ENCODE results near the gene NFX1. TPM values are rescaled to one million over a fixed set of nuclear protein-coding genes. Genes with fewer than 3 reads are reported as not detected.

The NFX1 gene
- polyA plus RNA-seq, 3 donors from 2014 or later = 8.8 to 27.0 (median 11.8) TPM

DNA sequence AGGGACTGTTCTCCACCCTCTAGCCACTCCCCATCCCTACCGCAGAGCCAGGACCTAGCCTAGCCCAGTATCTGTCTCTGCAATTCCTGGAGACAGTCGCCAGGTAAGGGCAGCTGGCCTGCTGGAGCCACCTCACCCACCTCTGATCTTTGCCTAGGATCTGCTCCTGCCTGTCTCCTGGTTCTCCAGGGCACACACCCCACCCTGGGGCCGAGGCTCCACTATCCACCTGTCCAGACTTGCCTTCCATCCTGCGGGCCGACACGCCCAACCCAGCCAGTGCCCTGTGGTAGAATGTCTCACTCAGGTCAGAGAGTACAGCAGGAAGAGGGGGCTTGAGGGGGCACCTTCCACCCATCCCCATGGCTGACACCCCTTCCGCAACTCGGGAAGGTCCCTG is 127.8 kb downstream of the NFX1 start:
- peaks cover 5 to 19% of the 10 kb centered on the region in 2 donors for H3K4me1 Mint-ChIP-seq
- H3K27me3 Mint-ChIP-seq (ENCODE audit: low read depth in 3 of 3) = peaks cover 0 to 13% (median 0%) of the 10 kb centered on the region in 3 donors
- no peaks in the 10 kb centered on the region for H3K9me3 Mint-ChIP-seq
- DNase-seq = no peak
- H3K4me3 Mint-ChIP-seq = no peak overlapping the region
- no peaks in the 10 kb centered on the region for H3K36me3 Mint-ChIP-seq
- peak overlapping the region in 1 of 6 donors; percentile 53 for H3K27ac Mint-ChIP-seq

DNA sequence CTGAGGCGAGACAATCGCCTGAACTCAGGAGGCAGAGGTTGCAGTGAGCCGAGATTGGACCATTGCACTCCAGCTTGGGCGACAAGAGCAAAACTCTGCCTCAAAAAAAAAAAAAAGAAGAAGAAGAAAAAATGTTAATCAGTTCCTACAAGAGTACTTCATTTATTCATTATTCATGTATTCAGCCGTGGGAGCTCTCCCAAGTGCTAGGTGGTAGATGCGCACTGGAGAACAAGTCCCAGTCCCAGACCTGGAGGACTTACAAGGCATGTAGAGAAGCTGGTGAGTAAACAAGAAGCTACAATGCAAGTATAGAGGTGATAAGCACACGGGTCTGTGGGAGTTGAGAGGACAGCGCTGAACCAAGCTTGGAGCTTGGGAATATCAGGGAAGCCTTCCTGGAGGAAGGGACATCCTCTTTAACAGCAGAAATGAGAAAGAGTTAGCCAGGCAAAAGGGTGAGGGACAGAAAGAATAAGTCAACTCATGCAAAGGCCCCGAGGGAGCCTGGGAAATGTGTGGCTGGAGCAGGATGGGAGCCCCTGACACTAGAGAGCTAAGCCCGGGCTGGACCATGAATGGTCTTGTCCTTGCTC is 129.5 kb downstream of the NFX1 start:
- Mint-ChIP-seq H3K27ac (no peak overlapping the region), H3K4me3 (no peak overlapping the region), H3K36me3 (no peaks in the 10 kb centered on the region), H3K9me3 (no peaks in the 10 kb centered on the region), H3K27me3 (ENCODE audit: low read depth in 3 of 3) (peaks cover 0 to 13% (median 0%) of the 10 kb centered on the region in 3 donors), H3K4me1 (peaks cover 5 to 19% of the 10 kb centered on the region in 2 donors)
- no peak for DNase-seq

Other genes starting within 250 kb of the NFX1 start
- gene SMU1, start 213.8 kb upstream of the NFX1 start, polyA plus RNA-seq = 10 to 100 TPM; 15.5 to 35.7 (median 22.5) TPM
- 10 to 100 TPM; 21.7 to 49.2 (median 44.2) TPM for gene B4GALT1, start 123.2 kb upstream of the NFX1 start, polyA plus RNA-seq
- not detected for gene SPINK4, start 50.3 kb upstream of the NFX1 start, polyA plus RNA-seq
- 100 to 1,000 TPM in 2 of 3 donors, 10 to 100 TPM in 1; 94.7 to 164 (median 137) TPM for gene BAG1, start 25.8 kb upstream of the NFX1 start, polyA plus RNA-seq
- 10 to 100 TPM; 44.0 to 66.2 (median 57.6) TPM for gene CHMP5, start 25.5 kb upstream of the NFX1 start, polyA plus RNA-seq
- not detected for gene AQP7, start 112.1 kb downstream of the NFX1 start, polyA plus RNA-seq
- gene AQP3, start 157.1 kb downstream of the NFX1 start, polyA plus RNA-seq = 1 to 10 TPM; 5.2 to 7.9 (median 5.4) TPM
- 10 to 100 TPM in 2 of 3 donors, 1 to 10 TPM in 1; 9.7 to 21.7 (median 18.8) TPM for gene NOL6, start 183.4 kb downstream of the NFX1 start, polyA plus RNA-seq
- not detected for gene ANKRD18B, start 233.7 kb downstream of the NFX1 start, polyA plus RNA-seq